Stimulated activated CD4-positive, alpha-beta T cell treated with anti-CD3 and anti-CD28 coated beads, TNF-alpha, amount 100 ng/mL, for 1 hour (primary cell): ENCODE data around the gene NTRK2.

Experiments
- DNase-seq, 3 donors: peaks; one replicate each; pipeline ENCODE4 v3.0.0-alpha.2; 2020; ENCODE audit warnings: low read depth in 3 of 3, low spot score in 1 of 3

The NTRK2 gene

DNA sequence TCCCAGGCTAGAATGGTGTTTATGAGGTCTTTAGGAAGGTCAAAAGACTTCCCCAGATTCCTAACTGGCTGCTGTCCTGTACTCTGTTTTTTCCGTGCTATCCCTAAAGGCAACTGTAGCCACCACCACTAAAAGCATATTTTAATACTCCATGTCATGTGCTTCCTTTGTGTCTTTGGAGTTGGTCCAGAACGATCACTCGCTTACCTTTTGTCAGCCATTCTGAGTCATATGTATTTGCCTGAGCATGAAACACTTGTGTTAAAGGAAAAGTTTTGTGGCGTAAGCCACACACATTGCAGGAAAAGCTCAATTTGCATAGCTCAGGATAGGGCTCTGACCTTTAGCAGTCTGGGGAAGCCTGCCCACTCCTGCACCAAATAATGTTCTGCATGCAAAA is 299.6 kb downstream of the NTRK2 start:
- DNase-seq: no peak

DNA sequence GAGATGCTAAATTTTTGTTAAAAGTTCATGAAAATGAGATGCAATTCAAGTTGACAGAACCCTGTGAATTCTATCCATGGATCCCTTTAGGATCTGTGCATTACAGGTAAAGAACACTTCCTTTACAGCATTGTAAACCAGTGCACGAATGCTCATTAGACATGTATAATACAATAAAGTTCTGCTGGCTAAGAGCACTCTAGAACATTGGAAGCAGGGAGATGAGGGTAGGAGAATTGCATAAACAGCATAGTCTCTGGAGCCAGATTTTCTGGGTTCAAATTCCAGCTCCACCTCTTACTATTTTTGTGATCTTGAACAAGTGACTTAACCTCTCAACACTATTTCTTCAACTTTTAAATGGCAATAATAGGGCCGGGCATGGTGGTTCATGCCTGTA is 300.2 kb downstream of the NTRK2 start:
- DNase-seq: no peak

DNA sequence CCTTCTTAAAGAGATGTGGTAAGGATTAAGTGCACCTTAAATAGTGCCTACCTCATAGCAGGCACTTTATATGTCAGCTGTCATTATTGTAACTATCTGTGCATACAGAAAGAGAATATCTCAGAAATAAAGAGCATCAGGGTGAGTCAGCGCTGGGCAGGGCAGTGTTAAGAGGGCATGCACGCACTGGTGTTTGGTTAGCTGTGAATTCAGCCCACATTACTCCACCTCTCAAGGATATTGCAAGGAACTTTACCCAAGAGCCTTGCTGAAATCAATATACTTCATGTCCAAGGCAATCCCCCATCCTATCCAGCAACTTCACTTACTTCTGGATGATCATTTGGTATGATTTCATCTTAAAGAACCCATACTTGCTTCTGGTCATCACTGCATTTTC is 300.9 kb downstream of the NTRK2 start:
- no peak for DNase-seq

DNA sequence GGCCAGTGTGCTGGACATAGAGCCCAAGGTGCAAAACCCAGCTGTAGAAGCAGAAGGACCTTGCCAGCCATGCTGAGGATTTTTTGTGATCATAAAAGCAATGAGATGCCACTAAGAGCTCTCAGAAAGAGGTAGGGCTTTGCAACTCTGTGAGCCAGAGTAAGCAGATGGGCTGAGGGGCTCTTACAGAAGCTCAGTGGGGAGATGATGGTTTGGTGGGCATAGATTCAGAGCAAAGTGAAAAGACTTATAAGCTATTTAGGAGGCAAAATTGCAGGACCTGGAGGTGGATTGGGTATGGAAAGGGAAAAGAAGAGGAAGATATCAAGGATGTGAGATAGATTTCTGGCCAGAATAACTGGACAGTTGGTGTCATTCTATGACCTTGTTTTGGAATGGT is 302.0 kb downstream of the NTRK2 start:
- DNase-seq: no peak

DNA sequence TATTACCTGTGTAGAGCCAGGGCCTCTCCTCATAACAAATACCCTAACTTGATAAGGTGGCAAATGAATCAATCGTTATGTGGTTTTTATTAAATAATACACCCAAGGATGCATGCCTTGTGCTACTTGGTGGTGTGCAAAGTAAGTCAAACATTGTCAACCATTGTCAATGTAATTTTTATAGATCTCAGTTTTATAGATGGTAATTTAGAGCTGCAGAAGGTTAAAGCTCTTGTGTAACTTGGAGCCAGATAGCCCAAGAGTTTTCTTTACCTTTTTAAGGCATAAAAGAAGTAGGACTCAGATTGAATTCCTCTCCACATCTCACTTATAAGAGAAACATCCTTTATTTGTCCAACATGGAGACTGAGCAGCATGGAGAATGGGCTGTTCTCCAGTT is 304.7 kb downstream of the NTRK2 start:
- DNase-seq: no peak

DNA sequence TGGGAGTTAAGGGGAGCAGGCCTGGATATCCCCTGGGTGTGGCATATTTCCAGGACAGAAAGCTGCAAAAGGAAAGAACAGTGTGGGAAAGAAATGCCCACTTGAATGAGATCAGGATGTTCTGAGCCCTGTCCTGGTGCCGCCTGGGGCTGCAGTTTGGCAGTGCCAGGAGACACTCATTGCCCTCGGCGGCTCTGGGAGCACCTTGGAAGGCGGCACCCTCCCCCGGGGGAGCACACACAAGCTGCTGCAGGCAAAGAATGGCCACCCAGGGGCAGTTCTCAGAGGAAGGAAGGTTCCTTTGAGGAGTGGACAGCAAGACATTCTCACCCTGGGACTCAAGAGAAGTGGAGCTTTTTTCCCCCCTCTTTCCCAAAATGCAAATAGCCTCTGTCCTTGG is 305.3 kb downstream of the NTRK2 start:
- DNase-seq: no peak

DNA sequence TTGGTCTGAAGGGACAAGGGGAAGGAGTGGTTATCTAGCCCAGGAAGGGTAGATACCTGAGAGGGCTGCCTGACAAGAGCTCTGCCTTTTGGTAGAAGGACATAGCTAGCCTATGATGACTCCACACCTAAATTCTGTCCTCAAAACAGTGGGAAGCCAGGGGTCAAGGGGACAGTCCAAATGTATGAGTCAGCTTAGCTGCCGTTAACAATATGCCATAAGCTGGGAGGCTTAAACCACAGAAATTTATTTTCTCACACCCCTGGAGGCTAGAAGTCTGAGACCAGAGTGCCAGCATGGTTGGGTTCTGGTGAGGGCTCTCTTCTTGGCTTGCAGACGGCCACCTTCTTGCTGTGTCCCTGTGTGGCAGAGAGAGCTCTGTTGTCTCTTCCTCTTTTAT is 306.4 kb downstream of the NTRK2 start:
- DNase-seq: no peak

DNA sequence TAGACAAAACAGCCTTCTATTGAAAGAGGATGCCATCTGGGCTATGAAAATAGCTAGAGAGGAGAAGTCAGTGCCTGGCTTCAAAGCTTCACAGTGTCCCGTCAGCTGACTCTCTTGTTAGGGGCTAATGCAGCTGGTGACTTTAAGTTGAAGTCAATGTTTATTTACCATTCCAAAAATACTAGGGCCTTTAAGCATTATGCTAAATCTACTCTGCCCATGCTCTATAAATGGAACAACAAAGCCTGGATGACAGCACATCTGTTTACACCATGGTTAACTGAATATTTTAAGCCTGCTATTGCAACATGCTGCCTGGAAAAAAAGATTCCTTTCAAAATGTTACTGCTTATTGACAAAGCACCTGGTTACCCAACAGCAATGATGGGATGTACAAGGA is 309.1 kb downstream of the NTRK2 start:
- no peak for DNase-seq

DNA sequence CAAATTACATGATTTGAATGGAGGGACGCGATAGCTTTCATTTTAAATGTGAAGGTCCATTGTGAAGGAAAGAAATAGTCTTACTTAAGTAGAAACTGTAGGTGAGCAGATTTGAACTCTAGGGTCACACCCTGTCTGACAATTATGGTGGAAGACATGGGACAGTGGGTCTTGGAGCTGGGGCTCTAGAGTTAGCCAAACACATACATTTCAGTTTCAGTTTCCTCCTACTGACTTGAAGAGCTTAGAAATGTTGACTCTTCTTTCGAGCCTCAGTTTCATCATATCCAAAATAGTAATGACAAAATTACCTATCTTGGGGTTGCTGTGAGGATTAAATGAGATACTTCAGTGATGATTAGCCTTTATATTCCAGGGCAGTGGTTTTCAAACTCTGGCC is 314.2 kb downstream of the NTRK2 start:
- no peak for DNase-seq

DNA sequence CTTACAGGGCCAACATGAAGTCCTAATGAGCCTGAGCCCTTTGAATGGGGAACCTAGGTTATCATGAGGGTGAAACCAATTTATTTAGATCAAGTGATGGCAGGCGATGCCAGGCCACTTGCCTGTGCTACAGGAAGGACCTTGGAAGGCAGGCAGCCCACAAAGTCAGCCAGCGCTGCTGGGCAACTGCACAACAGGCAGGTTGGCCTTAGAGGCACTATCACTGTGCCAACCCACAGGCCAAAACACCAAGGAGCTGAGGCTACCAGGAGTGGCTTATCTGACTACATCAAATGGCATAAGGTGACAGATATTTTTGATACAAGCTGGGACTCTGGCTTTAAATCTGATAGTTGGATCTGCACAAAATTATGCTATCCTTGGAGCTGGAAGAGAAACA is 319.1 kb downstream of the NTRK2 start:
- DNase-seq: no peak

DNA sequence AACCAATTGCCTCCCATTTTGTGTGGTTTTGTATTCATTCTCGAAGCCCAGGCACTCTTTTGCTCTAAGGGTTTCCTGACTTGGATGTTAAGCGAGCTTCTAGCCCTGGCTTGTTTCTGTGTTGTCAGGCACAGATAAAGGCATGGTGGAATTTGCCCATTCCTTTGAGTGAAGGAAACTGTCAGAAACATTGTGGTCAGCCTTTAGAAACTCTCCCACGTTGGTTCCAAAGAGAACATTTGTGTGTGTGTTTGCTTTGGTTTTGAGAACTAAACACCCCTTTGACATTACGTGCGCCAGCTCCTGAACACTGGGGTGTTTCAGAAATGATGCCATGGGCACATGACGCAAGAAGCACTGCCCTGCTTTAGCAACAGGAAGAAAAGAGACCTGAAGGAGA is 320.9 kb downstream of the NTRK2 start:
- DNase-seq: no peak

DNA sequence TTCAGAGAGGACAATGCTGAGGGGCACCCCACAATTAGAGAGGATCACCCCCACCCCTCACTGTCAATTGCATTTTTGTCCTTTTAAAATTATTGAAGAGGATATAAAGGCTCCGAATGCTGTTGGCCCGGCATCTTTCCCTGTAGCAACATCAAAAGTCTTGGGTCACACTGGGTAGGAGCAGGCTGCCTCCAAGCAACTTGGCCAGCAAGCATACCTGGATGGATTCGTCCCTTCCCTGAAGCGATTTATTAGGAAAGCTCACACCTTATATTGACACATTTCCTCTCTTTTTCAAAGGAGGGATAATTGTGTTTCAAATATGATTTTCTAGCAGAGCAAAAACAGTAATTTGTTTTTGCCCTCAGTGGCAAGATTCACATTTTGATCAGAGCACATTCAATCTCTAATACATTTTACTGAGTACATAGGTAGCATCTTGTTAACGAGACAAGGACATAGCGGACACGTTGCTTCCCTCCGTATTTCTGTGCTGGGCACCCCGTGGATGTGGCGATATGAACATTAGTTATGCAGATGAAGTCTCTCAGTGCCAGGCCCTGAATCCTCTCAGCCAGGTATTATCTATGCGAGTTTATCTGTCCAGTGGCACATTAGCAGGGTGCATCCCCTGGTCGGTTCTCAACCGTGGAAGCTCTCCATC is 321.5 kb downstream of the NTRK2 start:
- no peak for DNase-seq

DNA sequence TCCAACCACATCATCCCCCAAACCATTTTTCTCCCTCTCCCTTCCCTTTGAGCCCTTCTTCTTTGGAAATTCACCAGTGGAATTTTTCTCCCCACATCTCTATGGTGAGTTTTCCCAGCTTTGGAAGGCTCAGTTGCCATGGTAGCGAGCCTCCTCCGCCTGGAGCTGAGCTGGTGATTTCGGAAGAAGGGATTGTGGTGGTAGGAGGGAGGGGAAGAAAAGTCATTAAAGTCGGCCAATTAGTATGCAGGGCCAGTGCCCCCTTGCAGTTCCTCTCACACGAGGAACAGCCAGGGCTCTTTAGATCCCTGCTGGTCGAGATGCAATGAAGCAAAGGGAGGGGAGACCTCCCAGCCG is 322.0 kb downstream of the NTRK2 start:
- no peak for DNase-seq

DNA sequence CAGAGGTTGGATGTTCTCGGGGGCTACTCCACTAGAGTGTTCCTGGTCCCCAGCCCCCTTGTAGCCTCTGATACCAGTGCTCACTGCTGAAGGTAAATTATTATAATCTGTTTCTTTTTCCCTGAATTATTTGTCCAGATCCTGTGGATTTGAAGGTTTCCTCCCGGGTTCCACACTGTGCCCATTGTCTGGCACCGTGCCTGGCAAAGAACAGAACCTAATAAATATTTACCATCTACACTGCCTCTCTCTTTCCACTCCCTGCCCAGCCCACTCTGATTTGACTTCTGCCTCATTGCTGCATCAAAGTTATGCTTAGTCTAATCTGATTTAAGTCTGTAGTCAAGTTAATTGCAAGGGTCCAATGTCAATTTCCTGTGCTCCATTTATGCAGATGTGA is 322.9 kb downstream of the NTRK2 start:
- DNase-seq: no peak

DNA sequence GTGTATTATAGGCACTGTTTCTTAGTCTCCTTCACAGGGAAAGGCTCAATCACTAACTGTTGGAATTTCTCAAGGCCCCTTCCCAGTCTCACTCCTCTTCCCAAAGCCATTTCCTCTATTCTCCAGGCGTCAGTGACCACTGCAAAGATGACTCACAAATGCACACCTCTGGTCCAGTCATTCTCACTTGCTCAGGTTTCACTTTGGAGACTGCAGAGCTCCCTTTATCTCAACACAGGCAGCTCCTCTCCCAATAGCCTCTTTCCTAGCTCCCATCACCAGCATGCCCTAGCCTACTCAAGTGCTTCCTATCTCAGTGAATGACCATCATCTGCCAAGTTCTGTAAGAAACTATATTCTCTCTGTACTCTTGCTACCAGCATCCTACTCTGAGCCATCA is 323.6 kb downstream of the NTRK2 start:
- DNase-seq: no peak

DNA sequence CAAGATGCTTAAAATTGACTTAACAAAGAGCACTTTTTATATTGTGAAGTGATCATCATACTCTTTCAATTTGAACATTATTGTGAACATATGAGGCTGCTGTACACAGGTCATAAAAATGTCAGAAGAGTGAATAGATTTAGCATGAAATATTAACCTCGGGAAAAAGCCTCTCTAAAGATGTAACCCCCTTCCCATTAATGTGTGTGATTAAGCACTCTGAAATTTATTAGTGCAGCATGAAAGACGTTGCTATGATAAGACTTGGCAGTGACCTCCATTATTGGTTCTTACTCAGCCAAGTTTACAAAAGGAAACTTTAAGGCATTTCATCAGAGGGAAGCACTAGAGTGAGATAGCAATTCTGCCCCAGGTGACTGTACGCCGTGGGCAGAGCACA is 326.5 kb downstream of the NTRK2 start:
- DNase-seq: no peak

DNA sequence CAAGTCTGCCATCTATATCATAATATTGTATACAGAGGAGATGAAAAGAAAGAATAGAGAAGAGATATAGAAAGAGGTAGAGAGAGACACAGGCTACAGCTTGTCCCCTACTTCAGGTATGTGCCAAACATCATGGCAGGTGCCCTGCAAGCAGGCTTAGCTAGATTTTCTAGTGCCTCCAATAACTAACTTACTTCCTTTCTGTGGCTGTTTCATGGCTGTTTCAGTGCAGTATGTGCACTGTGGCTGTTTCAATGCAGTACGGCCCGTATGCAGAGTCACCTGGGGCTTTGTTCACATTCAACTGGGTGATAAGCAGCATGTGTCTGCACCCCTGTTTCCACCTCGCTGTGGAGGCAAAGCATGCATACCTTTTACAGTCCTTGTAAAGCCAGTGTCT is 327.2 kb downstream of the NTRK2 start:
- DNase-seq: no peak

DNA sequence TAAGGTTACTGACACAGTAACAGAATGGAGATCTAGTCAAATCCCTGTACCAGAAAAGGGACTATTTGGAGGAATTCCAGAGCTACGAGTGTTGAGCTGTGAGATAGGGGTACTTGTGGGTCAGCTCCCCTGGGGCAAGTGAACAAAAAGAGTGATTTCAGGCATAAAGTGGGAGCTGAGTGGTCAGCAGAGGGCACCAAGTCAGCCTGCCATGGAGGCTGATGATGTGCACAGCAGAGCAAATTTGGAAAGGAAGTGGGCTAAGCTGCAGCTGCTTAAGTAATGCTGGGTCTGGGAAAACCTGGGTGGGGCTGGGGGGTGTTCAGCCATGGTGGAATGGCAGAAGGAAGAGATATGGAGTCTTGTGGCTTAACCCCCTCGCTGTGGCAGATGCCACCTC is 327.9 kb downstream of the NTRK2 start:
- DNase-seq: no peak

DNA sequence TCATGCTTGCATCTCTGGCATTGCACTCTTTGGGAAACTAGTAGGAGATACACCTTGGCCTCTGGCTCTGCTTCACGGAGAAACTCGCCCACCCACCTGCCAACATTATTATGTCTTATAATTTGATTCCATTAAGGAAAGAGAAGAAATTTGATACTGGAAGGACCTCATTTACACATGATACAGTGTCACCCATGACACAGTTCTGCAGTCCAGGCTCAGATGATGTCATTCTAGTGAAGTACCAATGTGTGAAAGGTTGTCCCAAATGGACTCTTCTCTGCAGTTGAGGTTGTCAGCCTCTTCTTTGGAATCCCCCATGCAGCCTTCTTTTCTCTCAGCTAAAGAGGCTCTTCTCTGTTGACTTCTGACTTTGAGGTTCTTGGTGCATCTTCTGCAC is 329.1 kb downstream of the NTRK2 start:
- no peak for DNase-seq

DNA sequence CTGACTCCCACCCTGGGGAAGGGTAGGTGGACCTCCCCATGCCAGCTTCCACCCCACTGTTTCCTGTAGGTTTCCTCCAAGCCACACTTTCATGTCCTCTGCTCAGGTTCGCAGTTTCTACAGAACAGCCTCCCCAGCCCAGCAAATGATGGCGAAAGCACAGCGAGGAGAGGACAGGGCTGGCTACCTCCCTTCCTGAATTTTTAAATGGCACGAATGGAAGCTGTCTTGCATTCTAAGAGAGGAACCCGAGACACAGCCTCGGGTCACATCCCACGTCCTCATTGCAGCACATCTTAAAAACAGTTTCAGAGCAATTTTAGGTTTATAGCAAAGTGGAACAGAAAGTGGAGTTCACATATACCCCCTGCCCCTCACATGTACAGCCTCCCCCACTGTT is 330.3 kb downstream of the NTRK2 start:
- no peak for DNase-seq

DNA sequence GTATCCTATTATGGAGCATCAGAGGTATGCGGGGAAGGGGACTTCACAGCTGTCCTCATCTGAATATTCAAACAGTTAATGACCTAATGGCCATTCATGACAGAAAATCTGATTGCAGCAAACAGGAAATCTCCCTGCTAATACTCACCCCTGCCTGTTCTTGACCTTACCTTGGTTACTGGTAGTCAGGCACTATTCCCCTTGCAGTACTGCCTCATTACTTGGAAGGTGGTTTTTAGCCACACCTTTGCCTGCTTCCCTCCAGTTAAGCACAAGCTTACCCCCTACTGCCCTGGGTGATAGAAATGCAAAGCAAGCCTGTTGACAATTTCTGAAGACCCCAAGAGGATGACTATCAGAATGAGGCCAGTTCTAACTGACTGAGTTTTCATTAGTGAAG is 332.4 kb downstream of the NTRK2 start:
- DNase-seq: no peak

DNA sequence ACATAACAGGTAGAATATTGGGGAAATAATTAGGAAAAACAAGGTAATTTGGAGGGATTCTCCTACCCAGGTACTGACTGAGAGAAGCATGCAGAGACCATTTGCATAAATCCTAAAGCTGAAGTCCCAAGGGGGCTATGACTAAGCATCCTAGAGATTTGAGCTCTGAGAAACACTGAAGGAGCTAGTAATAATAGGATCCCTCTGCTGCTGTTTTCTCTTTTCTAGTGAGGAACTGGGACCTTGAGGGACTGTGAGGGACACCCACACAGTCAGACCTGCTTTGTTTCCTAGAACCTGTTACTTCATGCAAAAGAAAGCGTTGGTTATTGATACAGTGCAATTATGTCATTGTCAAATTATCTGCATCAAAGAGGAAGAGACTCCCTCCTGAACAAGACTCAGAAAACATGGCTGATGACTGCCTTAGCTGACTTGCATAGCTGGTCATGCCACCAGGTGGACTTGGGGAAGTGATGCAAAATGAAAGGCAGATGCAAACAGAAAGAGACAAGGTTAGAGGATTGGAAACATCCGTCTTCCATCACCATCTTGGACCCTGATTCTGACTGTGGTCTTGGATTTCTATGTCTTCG is 335.4 kb downstream of the NTRK2 start:
- DNase-seq: no peak

DNA sequence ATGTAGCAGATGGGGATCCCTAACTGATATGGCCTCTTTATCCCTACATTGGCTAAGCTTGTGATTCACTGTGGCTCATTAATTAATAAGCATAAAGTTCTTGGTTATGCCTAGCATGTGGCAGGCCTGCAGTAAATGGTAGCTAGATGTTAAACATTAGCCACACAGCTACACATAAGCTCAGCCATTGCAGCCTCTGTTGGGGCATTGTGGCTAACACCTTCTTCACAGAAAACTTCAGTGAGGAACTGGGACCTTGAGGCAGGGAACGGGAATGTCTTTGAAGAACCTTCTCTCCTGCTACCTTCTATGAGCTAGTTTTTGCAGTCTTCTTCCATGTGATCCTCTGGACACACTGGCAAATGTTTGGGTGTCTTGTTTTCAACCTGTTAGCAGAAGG is 338.2 kb downstream of the NTRK2 start:
- DNase-seq: no peak

DNA sequence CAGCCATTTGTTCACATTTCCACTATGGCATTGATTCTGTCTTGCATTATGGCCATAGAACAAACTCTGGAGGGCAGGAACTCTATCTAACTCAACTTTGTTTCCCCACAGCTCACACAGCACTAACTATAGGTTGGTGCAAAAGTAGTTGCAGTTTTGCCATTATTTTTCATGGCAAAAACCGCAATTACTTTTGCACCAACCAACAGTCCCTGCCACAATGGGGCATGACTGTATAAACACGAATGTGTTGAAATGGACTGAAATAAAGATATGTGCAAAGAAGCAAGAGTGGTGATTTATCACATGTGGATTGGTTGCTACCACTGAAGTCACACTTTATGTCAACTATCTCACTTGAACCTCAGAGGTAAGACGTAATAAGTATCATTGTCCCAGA is 338.7 kb downstream of the NTRK2 start:
- DNase-seq: no peak
